HG03571 (cell line): ENCODE results near the gene PDC.
"Not testable (repeated sequence)": the region's sequence is repeated elsewhere in the genome, so short reads cannot be mapped to it uniquely, and the experiment has no call there.

Experiments
- ATAC-seq: cut with Tn5 transposase; IDR thresholded peaks from one replicate; pipeline ENCODE4 v1.9.1; 2021; ENCODE audit not compliant: unreplicated experiment

PDC gene

GRCh38 chr1:186403632-186404031, 57.3 kb downstream of the PDC start:
- no peak for ATAC-seq

GRCh38 chr1:186401446-186401845, 59.5 kb downstream of the PDC start:
- ATAC-seq, result not testable (repeated sequence)
